Cardiac fibroblast (primary cell): ENCODE data around the gene HSFX2.
"Not testable (repeated sequence)": the region's sequence is repeated elsewhere in the genome, so short reads cannot be mapped to it uniquely, and the experiment has no call there.

Source experiments
- DNase-seq, 2 donors: peaks; one replicate each; pipeline versions ENCODE4 v3.0.0 to v3.0.0-alpha.2; 2010; ENCODE audit warnings: low read depth in 2 of 2
- H3K4me3 ChIP-seq, 2 donors: replicated peaks in 1 of 2; 1 replicate in 1 of 2; 2 replicates in 1 of 2; pipeline ENCODE4 v1.5.1; 2011; ENCODE audit warnings: low read depth in 2 of 2, low read length in 2 of 2, mild to moderate bottlenecking in 2 of 2, moderate library complexity in 1 of 2
- CTCF ChIP-seq: IDR thresholded peaks from one replicate; pipeline ENCODE4 v1.5.1; 2011; ENCODE audit warnings: low read depth, mild to moderate bottlenecking, low read length, inconsistent platforms

HSFX2 gene

GRCh38 chrX:149563359-149563758 lies 31.8 kb downstream of the HSFX2 start:
- TF ChIP-seq CTCF = no peak
- H3K4me3 ChIP-seq = no peak overlapping the region
- no peak for DNase-seq

GRCh38 chrX:149555251-149555650 lies 39.9 kb downstream of the HSFX2 start:
- not testable (repeated sequence) for H3K4me3 ChIP-seq

GRCh38 chrX:149551939-149552248 lies 43.2 kb downstream of the HSFX2 start:
- not testable (repeated sequence) for H3K4me3 ChIP-seq, DNase-seq

More at GRCh38 chrX:149555251-149555650, 39.9 kb downstream of the HSFX2 start:
- not testable (repeated sequence) for DNase-seq

- H3K4me3 ChIP-seq, DNase-seq: not testable (repeated sequence)
These were observed 43.7 kb downstream of the HSFX2 start for GRCh38 chrX:149551245-149551938.

GRCh38 chrX:149550454-149550853 lies 44.7 kb downstream of the HSFX2 start:
- not testable (repeated sequence) for DNase-seq, H3K4me3 ChIP-seq

- not testable (repeated sequence) for H3K4me3 ChIP-seq
These were observed 45.4 kb downstream of the HSFX2 start, which contains the start of gene HSFX3 for GRCh38 chrX:149549701-149550100. Gene HSFX3, minus strand, starts transcription at chrX:149549924. Its CDS starts 72 bp downstream, at chrX:149549852.

GRCh38 chrX:149547782-149548181 lies 47.3 kb downstream of the HSFX2 start:
- not testable (repeated sequence) for DNase-seq, H3K4me3 ChIP-seq

More at GRCh38 chrX:149549701-149550100, 45.4 kb downstream of the HSFX2 start, which contains the start of gene HSFX3:
- DNase-seq = not testable (repeated sequence)

- not testable (repeated sequence) for DNase-seq, H3K4me3 ChIP-seq
These were observed 48.2 kb downstream of the HSFX2 start for GRCh38 chrX:149546962-149547361.

GRCh38 chrX:149545545-149546543 lies 49.3 kb downstream of the HSFX2 start:
- peak; percentile 8 to 21 for DNase-seq
- H3K4me3 ChIP-seq = not testable (repeated sequence)
